HFFc6 (cell line): ENCODE measurements around the gene LLPH. TPM values are rescaled to one million over a fixed set of nuclear protein-coding genes. Genes with fewer than 3 reads are reported as not detected.

ENCODE experiments used
- DNase-seq: peaks from one replicate; pipeline ENCODE4 v3.0.0-alpha.2; 2018
- H3K27ac Mint-ChIP-seq: 2 replicates; pipeline ENCODE4 v1.8.0; 2020; ENCODE audit warnings: mild to moderate bottlenecking, mixed read lengths
- H3K27me3 Mint-ChIP-seq: 2 replicates; pipeline ENCODE4 v1.8.0; 2021; ENCODE audit warnings: mild to moderate bottlenecking, moderate library complexity, mixed read lengths; ENCODE audit not compliant: insufficient read depth
- H3K36me3 Mint-ChIP-seq: 2 replicates; pipeline ENCODE4 v1.8.0; 2021; ENCODE audit warnings: low read depth, mixed read lengths
- H3K4me1 Mint-ChIP-seq: 2 replicates; pipeline ENCODE4 v1.8.0; 2020; ENCODE audit warnings: low read depth, mixed read lengths
- H3K4me3 Mint-ChIP-seq: 2 replicates; pipeline ENCODE4 v1.8.0; 2020; ENCODE audit warnings: mild to moderate bottlenecking, moderate library complexity, mixed read lengths
- H3K9me3 Mint-ChIP-seq: 2 replicates; pipeline ENCODE4 v1.8.0; 2020; ENCODE audit warnings: mild to moderate bottlenecking, mixed read lengths
- total RNA-seq, 6 experiments: library from RNA; stranded (reverse); fragmentation: NEBNext Ultra II Directional; extraction: Animal tissue kit (Norgen Biotek cat#: 25700); gene quantifications; 2 replicates in 1 of 6; 3 replicates in 5 of 6; pipeline ENCODE4 v1.2.3, GENCODE V29; 2021
- TF ChIP-seq, protein P1 (sequence below): fragments of 200-600 bp; sonication (generic); IDR thresholded peaks from 2 replicates; pipeline ENCODE4 v1.5.0; 2021; ENCODE audit warnings: antibody characterized with exemption, mild to moderate bottlenecking

LLPH gene
- total RNA-seq, 6 experiments from 2014 or later: 41.1 to 53.1 (median 45.5) TPM

DNA sequence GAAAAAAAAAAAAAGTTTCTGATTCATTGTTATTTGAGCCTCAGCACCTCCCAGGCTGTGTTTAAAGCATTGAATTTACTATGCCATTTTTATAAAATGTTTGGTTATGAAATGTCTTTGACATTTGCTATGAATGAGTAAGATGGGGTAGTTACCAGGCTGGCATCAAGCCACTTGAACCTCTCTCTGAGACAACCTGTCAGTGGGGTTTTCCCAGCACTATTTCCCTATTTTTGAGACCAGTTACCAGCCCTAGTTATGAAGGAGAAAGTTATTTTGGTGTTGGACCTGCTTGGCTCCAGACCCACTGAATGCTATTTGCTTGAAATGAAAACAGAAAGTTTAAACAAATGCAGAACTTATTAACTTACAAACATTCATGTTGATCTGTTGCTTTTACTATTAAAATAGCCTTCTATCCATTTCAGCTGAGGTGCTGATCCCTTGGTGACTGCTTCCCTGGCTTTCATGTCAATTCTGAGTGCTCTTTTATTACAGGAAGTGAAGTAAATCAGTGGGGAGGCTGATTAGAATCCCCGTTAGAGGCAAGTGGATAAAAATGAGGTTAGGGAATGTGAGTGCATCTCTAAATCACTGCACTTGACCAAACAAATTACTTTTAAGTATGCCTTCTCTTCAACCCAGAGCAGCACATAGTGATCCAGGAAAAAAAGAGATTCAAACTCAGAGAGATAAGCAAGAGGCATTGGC, 37.8 kb downstream of the LLPH start:
- Mint-ChIP-seq H3K27ac (peak overlapping the region; percentile 61), H3K27me3 (peaks cover 5% of the 10 kb centered on the region), H3K4me1 (peaks cover 10% of the 10 kb centered on the region), H3K4me3 (no peak overlapping the region; the same call in 1 of the 2 replicates), H3K9me3 (peaks cover 9% of the 10 kb centered on the region), H3K36me3 (no peaks in the 10 kb centered on the region)
- TF ChIP-seq, protein P1, sequence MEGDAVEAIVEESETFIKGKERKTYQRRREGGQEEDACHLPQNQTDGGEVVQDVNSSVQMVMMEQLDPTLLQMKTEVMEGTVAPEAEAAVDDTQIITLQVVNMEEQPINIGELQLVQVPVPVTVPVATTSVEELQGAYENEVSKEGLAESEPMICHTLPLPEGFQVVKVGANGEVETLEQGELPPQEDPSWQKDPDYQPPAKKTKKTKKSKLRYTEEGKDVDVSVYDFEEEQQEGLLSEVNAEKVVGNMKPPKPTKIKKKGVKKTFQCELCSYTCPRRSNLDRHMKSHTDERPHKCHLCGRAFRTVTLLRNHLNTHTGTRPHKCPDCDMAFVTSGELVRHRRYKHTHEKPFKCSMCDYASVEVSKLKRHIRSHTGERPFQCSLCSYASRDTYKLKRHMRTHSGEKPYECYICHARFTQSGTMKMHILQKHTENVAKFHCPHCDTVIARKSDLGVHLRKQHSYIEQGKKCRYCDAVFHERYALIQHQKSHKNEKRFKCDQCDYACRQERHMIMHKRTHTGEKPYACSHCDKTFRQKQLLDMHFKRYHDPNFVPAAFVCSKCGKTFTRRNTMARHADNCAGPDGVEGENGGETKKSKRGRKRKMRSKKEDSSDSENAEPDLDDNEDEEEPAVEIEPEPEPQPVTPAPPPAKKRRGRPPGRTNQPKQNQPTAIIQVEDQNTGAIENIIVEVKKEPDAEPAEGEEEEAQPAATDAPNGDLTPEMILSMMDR: no peak
- DNase-seq: no peak

DNA sequence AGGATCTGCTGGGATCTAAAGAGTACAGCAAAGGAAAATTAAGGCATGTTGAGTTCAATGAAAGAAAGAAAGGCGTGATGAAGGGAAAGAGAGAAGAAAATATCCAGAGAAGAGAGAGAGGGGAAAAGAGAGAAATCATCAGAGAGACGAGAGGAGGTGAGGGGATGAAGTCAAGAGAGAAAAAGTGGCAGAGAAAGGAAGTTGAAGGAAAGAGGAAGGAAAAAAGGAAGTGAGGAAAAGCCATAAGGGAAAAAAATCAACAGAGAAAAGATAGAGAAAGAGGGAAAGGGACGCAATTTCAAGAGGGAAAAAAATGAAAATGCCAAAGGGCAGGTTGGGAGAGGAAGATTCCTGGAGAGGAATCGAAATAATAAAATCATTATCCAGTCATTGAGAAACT, 40.4 kb downstream of the LLPH start:
- Mint-ChIP-seq H3K36me3 (no peaks in the 10 kb centered on the region), H3K4me1 (peaks cover 25% of the 10 kb centered on the region), H3K4me3 (no peak overlapping the region), H3K9me3 (no peaks in the 10 kb centered on the region), H3K27ac (no peak overlapping the region), H3K27me3 (no peaks in the 10 kb centered on the region)
- TF ChIP-seq, protein P1: no peak
- no peak for DNase-seq

DNA sequence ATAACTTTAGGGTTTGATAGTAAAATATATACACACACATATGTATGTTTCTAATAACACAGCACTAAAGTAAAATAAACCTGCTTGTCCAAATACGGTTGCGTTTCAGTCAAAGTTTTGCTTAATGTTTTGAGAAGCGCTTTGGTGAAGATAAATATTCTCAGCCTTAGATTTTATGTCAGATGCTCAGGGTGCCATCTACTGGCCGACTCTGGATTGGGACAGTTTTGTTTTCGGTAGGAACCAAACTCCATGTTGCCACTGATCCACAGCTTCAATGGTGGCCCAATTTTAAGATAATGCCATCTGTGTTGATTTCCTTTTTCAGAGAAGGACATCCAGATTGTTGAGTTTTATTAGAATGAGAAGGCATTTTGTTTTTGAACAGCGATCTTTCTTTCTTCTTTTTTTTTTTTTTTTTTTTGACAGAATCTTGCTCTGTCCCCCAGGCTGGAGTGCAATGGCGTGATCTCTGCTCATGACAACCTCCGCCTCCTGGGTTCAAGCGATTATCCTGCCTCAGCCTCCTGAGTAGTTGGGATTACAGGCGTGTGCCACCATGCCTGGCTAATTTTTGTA, 43.1 kb downstream of the LLPH start:
- TF ChIP-seq, protein P1: peak; percentile 89
- Mint-ChIP-seq H3K36me3 (no peaks in the 10 kb centered on the region), H3K9me3 (no peaks in the 10 kb centered on the region), H3K27ac (peak overlapping the region; percentile 39; the same call in 1 of the 2 replicates), H3K27me3 (no peaks in the 10 kb centered on the region), H3K4me3 (peak overlapping the region; percentile 38; the same call in 1 of the 2 replicates), H3K4me1 (peaks cover 17% of the 10 kb centered on the region)
- peak; percentile 65 for DNase-seq

DNA sequence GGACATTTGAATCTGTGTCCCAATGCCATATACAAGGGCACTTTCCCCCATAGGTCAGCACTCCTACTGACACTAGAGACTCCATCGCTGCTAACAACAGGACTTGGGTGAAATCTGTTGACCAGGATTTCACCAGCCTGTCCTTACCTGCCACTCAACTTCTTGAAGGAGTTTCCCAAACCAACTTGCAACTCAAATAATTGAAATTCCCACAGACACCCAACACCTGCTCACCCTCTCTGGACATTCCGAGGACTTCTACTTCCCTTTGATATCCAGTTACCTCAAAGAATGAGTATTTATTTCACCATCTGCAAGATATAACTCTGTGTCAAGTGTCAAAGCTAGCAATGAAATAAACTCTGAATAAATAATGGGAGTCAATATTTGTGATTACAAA, 44.6 kb downstream of the LLPH start:
- no peaks in the 10 kb centered on the region for H3K27me3 Mint-ChIP-seq
- peaks cover 15% of the 10 kb centered on the region for H3K4me1 Mint-ChIP-seq
- no peak overlapping the region for H3K4me3 Mint-ChIP-seq
- H3K27ac Mint-ChIP-seq: no peak overlapping the region
- no peak for DNase-seq
- H3K36me3 Mint-ChIP-seq: no peaks in the 10 kb centered on the region
- no peaks in the 10 kb centered on the region for H3K9me3 Mint-ChIP-seq
- TF ChIP-seq, protein P1: no peak

DNA sequence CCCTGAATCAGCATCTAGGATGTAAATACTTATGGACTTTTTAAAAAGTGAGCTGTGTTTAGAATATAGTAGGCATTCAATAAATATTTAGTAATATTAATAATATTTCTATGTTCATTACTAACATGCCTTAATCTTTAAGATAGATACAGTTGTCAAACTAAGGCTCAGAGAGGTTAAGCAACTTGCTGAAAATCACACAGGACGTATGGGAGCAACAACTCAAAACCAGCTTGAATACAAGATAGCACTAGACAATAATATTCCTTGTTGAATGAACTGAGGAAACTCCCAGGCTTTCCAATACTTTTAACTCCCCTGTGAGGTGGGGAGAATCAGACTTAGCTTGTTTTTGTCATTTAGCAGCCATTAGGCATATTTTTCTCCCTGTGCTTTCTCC, 45.3 kb downstream of the LLPH start:
- no peak for DNase-seq
- no peak overlapping the region for H3K4me3 Mint-ChIP-seq
- H3K4me1 Mint-ChIP-seq: peaks cover 15% of the 10 kb centered on the region
- H3K36me3 Mint-ChIP-seq: no peaks in the 10 kb centered on the region
- TF ChIP-seq, protein P1: no peak
- no peaks in the 10 kb centered on the region for H3K27me3 Mint-ChIP-seq
- no peak overlapping the region for H3K27ac Mint-ChIP-seq
- H3K9me3 Mint-ChIP-seq: no peaks in the 10 kb centered on the region
